Left renal pelvis (tissue), 4 donors: ENCODE results near the gene ZC3H4. TPM values are rescaled to one million over a fixed set of nuclear protein-coding genes. Genes with fewer than 3 reads are reported as not detected.

Source experiments
- DNase-seq, 4 donors: peaks; one replicate each; pipeline ENCODE4 v3.0.0-alpha.2; 2013; ENCODE audit warnings: low read depth in 4 of 4, low spot score in 3 of 4
- polyA plus RNA-seq, 4 donors: library from polyadenylated mRNA; unstranded; fragments of 120-200 nt; gene quantifications; one replicate each; pipeline ENCODE4 v1.2.1, GENCODE V29; 2013; ENCODE audit not compliant: insufficient read length in 4 of 4

ZC3H4 gene
- polyA plus RNA-seq, 4 donors, result 29.9 to 42.0 (median 35.5) TPM

- no peak for DNase-seq
These were observed 21.0 kb upstream of the ZC3H4 start for GRCh38 chr19:47134545-47134944.

- no peak for DNase-seq
These were observed 19.5 kb upstream of the ZC3H4 start for GRCh38 chr19:47133021-47133471.

- no peak for DNase-seq
These were observed 18.7 kb upstream of the ZC3H4 start for GRCh38 chr19:47132194-47132852.

- DNase-seq, result peak; percentile 93 to 96 (median 95)
These were observed 17.1 kb upstream of the ZC3H4 start, which contains the start of gene SAE1 for GRCh38 chr19:47130589-47131227. TSS of gene SAE1 (plus strand) at chr19:47130835. CDS start at chr19:47130931, 96 bp downstream.

- DNase-seq, result no peak
These were observed 16.6 kb upstream of the ZC3H4 start for GRCh38 chr19:47130120-47130588.

- DNase-seq, result no peak
These were observed 16.0 kb upstream of the ZC3H4 start for GRCh38 chr19:47129579-47129978.

GRCh38 chr19:47125669-47125938 is 12.0 kb upstream of the ZC3H4 start:
- DNase-seq, result no peak

GRCh38 chr19:47124937-47125668 is 11.5 kb upstream of the ZC3H4 start:
- no peak for DNase-seq

- no peak for DNase-seq
These were observed 9.8 kb upstream of the ZC3H4 start for GRCh38 chr19:47123406-47123805.

- no peak for DNase-seq
These were observed 9.1 kb upstream of the ZC3H4 start for GRCh38 chr19:47122359-47123335.

GRCh38 chr19:47120470-47121067 is 7.0 kb upstream of the ZC3H4 start:
- no peak for DNase-seq

GRCh38 chr19:47113850-47114651 is 475 bp upstream of the ZC3H4 start:
- no peak for DNase-seq

- DNase-seq, result peak in 1 of 4 donors; percentile 68
These were observed 1.2 kb downstream of the ZC3H4 start for GRCh38 chr19:47112166-47112996.

- DNase-seq, result no peak
These were observed 1.9 kb downstream of the ZC3H4 start for GRCh38 chr19:47111682-47112165.

- no peak for DNase-seq
These were observed 2.5 kb downstream of the ZC3H4 start for GRCh38 chr19:47111006-47111621.

- no peak for DNase-seq
These were observed 3.0 kb downstream of the ZC3H4 start for GRCh38 chr19:47110521-47111005.

GRCh38 chr19:47109541-47110375 is 3.8 kb downstream of the ZC3H4 start:
- DNase-seq, result no peak
